ENCODE measurements around the gene HLA-DMA. TPM values are rescaled to one million over a fixed set of nuclear protein-coding genes. Genes with fewer than 3 reads are reported as not detected.

Gene HLA-DMA
- total and polyA plus RNA-seq, 4 donors = 6.2 to 15.1 (median 8.9) TPM

DNA sequence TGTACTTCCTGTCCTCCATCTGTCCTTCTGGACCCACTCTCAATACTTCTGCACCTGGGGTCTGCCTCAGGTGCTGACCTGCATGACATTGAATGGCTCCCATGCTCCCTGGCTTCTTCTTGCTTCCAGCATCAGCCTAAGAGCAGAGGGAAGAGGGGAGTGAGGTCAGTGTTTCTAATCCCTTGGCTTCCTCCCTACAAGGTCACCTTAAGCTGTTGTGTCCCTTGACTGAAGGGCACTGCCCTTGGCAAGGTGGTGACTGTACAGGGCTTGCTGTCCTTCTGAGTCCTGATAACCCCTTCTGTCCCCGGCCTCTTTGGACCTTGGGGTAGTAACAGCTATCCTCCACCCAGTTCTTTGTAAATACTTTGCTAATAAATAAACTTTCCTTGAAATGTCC lies 21.7 kb downstream of the HLA-DMA start:
- H3K27ac ChIP-seq (ENCODE audit: low read depth in 1 of 2, low read length in 2 of 2) = no peak overlapping the region

GRCh38 chr6:32922083-32922482 lies 30.8 kb downstream of the HLA-DMA start:
- H3K27ac ChIP-seq (ENCODE audit: low read depth in 1 of 2, low read length in 2 of 2) = no peak overlapping the region
- H3K9me3 ChIP-seq (ENCODE audit: control insufficient read depth in 4 of 4, low read length in 3 of 4) = no peaks in the 10 kb centered on the region
- no peak overlapping the region for H3K9ac ChIP-seq (ENCODE audit: low read depth in 1 of 2, low read length in 2 of 2)
- H3K36me3 ChIP-seq (ENCODE audit: control insufficient read depth in 4 of 4, insufficient read depth in 3 of 4, low read depth in 1 of 4, low read length in 3 of 4) = no peaks in the 10 kb centered on the region
- no peaks in the 10 kb centered on the region for H3K4me1 ChIP-seq (ENCODE audit: control insufficient read depth in 4 of 4, insufficient read depth in 4 of 4, low read length in 3 of 4)
- H3K27me3 ChIP-seq (ENCODE audit: control insufficient read depth in 4 of 4, insufficient read depth in 4 of 4, low read length in 3 of 4) = no peaks in the 10 kb centered on the region
- DNase-seq (ENCODE audit: low spot score) = no peak
- 94% methylated on average over 2 of the region's 2 CpGs for WGBS
- H3K4me3 ChIP-seq (ENCODE audit: low read depth in 1 of 3, low read length in 3 of 3) = no peak overlapping the region
- TF ChIP-seq NR2F2 (IDR thresholded peaks at IDR 0.05) (no peak), TAF1 (conservative IDR thresholded peaks at IDR 0.05) (no peak), YY1 (IDR thresholded peaks at IDR 0.05) (no peak), REST (IDR thresholded peaks at IDR 0.05) (no peak), FOXA1 (IDR thresholded peaks at IDR 0.05) (no peak), SP1 (IDR thresholded peaks at IDR 0.05) (no peak), HNF4A (conservative IDR thresholded peaks at IDR 0.05) (no peak), EGR1 (IDR thresholded peaks at IDR 0.05; ENCODE audit: low read depth in 2 of 2) (no peak), RAD21 (IDR thresholded peaks at IDR 0.05) (no peak), GABPA (IDR thresholded peaks at IDR 0.05 in 1 of 2, conservative IDR thresholded peaks at IDR 0.05 in 1 of 2) (no peak)
- TF ChIP-seq, protein P1, sequence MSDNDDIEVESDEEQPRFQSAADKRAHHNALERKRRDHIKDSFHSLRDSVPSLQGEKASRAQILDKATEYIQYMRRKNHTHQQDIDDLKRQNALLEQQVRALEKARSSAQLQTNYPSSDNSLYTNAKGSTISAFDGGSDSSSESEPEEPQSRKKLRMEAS (IDR thresholded peaks at IDR 0.05) = no peak
- TF ChIP-seq, protein P2, sequence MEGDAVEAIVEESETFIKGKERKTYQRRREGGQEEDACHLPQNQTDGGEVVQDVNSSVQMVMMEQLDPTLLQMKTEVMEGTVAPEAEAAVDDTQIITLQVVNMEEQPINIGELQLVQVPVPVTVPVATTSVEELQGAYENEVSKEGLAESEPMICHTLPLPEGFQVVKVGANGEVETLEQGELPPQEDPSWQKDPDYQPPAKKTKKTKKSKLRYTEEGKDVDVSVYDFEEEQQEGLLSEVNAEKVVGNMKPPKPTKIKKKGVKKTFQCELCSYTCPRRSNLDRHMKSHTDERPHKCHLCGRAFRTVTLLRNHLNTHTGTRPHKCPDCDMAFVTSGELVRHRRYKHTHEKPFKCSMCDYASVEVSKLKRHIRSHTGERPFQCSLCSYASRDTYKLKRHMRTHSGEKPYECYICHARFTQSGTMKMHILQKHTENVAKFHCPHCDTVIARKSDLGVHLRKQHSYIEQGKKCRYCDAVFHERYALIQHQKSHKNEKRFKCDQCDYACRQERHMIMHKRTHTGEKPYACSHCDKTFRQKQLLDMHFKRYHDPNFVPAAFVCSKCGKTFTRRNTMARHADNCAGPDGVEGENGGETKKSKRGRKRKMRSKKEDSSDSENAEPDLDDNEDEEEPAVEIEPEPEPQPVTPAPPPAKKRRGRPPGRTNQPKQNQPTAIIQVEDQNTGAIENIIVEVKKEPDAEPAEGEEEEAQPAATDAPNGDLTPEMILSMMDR (IDR thresholded peaks at IDR 0.05; ENCODE audit: low read depth, low read length, missing input control) = no peak

More for the DNA sequence above, 21.7 kb downstream of the HLA-DMA start:
- Histone ChIP-seq H3K4me1 (ENCODE audit: control insufficient read depth in 4 of 4, insufficient read depth in 4 of 4, low read length in 3 of 4) (no peaks in the 10 kb centered on the region), H3K27me3 (ENCODE audit: control insufficient read depth in 4 of 4, insufficient read depth in 4 of 4, low read length in 3 of 4) (no peaks in the 10 kb centered on the region), H3K9ac (ENCODE audit: low read depth in 1 of 2, low read length in 2 of 2) (no peak overlapping the region), H3K9me3 (ENCODE audit: control insufficient read depth in 4 of 4, low read length in 3 of 4) (no peaks in the 10 kb centered on the region), H3K36me3 (ENCODE audit: control insufficient read depth in 4 of 4, insufficient read depth in 3 of 4, low read depth in 1 of 4, low read length in 3 of 4) (no peaks in the 10 kb centered on the region), H3K4me3 (ENCODE audit: low read depth in 1 of 3, low read length in 3 of 3) (no peak overlapping the region)
- TF ChIP-seq NR2F2 (IDR thresholded peaks at IDR 0.05) = no peak
- TF ChIP-seq HNF4G (IDR thresholded peaks at IDR 0.05) = no peak
- TF ChIP-seq REST (IDR thresholded peaks at IDR 0.05) = no peak
- TF ChIP-seq GABPA (IDR thresholded peaks at IDR 0.05 in 1 of 2, conservative IDR thresholded peaks at IDR 0.05 in 1 of 2) = no peak
- no peak for TF ChIP-seq ZBTB33 (IDR thresholded peaks at IDR 0.05)
- no peak for TF ChIP-seq RAD21 (IDR thresholded peaks at IDR 0.05)
- no peak for TF ChIP-seq FOXA1 (IDR thresholded peaks at IDR 0.05)
- TF ChIP-seq JUND (IDR thresholded peaks at IDR 0.05) = no peak
- TF ChIP-seq SP1 (IDR thresholded peaks at IDR 0.05) = no peak
- DNase-seq (ENCODE audit: low spot score) = no peak
- WGBS = 0% methylated on average over 1 of the region's 1 CpG

Data from liver (tissue), 9 donors.